GM23338 (cell line): ENCODE results near the gene SOS2. TPM values are rescaled to one million over a fixed set of nuclear protein-coding genes. Genes with fewer than 3 reads are reported as not detected.

Experiments used
- ATAC-seq: fragments of 200-7000 bp; cut with Tn5 transposase; 3 replicates; pipeline ENCODE4 v1.9.1; 2020
- DNase-seq: peaks from one replicate; pipeline ENCODE4 v3.0.0-alpha.2; 2015; ENCODE audit warnings: low spot score
- H2AFZ ChIP-seq: fragments of 200-600 bp; sonication (generic); 2 replicates; pipeline ENCODE4 v1.8.0; 2016; ENCODE audit warnings: antibody characterized with exemption, mild to moderate bottlenecking, moderate library complexity
- H3F3A ChIP-seq: fragments of 200-600 bp; sonication (generic); replicated peaks from 2 replicates; pipeline ENCODE4 v1.8.0; 2017; ENCODE audit warnings: antibody characterized with exemption, mixed run types, low read depth
- H3K27ac ChIP-seq: fragments of 200-600 bp; sonication (generic); 2 replicates; pipeline ENCODE4 v1.6.1; 2016; ENCODE audit warnings: low read depth
- H3K27me3 ChIP-seq: fragments of 200-600 bp; sonication (generic); 2 replicates; pipeline ENCODE4 v1.8.0; 2016; ENCODE audit warnings: mild to moderate bottlenecking, mixed run types, moderate library complexity; ENCODE audit not compliant: insufficient read depth
- H3K36me3 ChIP-seq: fragments of 200-600 bp; sonication (generic); 2 replicates; pipeline ENCODE4 v1.8.0; 2016; ENCODE audit warnings: mild to moderate bottlenecking; ENCODE audit not compliant: insufficient read depth
- H3K4me1 ChIP-seq: fragments of 200-600 bp; sonication (generic); 2 replicates; pipeline ENCODE4 v1.8.0; 2016; ENCODE audit warnings: mild to moderate bottlenecking, moderate library complexity; ENCODE audit not compliant: insufficient read depth
- H3K4me2 ChIP-seq: fragments of 200-600 bp; sonication (generic); 2 replicates; pipeline ENCODE4 v1.7.1; 2017; ENCODE audit warnings: mixed run types
- H3K4me3 ChIP-seq: fragments of 200-600 bp; sonication (generic); 2 replicates; pipeline ENCODE4 v1.6.1; 2016; ENCODE audit warnings: mixed run types
- H3K79me2 ChIP-seq: fragments of 200-600 bp; sonication (generic); replicated peaks from 2 replicates; pipeline ENCODE4 v1.8.0; 2017; ENCODE audit warnings: mild to moderate bottlenecking; ENCODE audit not compliant: insufficient read depth
- H3K9me2 ChIP-seq: fragments of 200-600 bp; sonication (generic); 2 replicates; pipeline ENCODE4 v1.8.0; 2017; ENCODE audit not compliant: insufficient read depth
- H4K20me1 ChIP-seq: fragments of 200-600 bp; sonication (generic); replicated peaks from 2 replicates; pipeline ENCODE4 v1.8.0; 2017; ENCODE audit warnings: mild to moderate bottlenecking; ENCODE audit not compliant: insufficient read depth
- H3K27ac Mint-ChIP-seq: 2 replicates; pipeline ENCODE4 v1.8.0; 2020; ENCODE audit warnings: inconsistent platforms, mild to moderate bottlenecking, moderate library complexity, mixed read lengths
- H3K27me3 Mint-ChIP-seq: 3 replicates; pipeline ENCODE4 v1.8.0; 2022; ENCODE audit warnings: low read depth, mild to moderate bottlenecking, moderate library complexity, mixed read lengths, inconsistent platforms; ENCODE audit not compliant: insufficient read depth, poor library complexity
- H3K36me3 Mint-ChIP-seq: 3 replicates; pipeline ENCODE4 v1.8.0; 2021; ENCODE audit warnings: low read depth, mild to moderate bottlenecking, inconsistent platforms, moderate library complexity, mixed read lengths
- H3K4me1 Mint-ChIP-seq: 3 replicates; pipeline ENCODE4 v1.8.0; 2020; ENCODE audit warnings: mild to moderate bottlenecking, inconsistent platforms, mixed read lengths
- H3K4me3 Mint-ChIP-seq: 3 replicates; pipeline ENCODE4 v1.8.0; 2021; ENCODE audit warnings: moderate library complexity, mild to moderate bottlenecking, inconsistent platforms, mixed read lengths
- H3K9me3 Mint-ChIP-seq: 3 replicates; pipeline ENCODE4 v1.8.0; 2020; ENCODE audit warnings: moderate library complexity, mild to moderate bottlenecking, inconsistent platforms, mixed read lengths
- CREB1 ChIP-seq: fragments of 250-450 bp; sonication (Bioruptor Pico); IDR thresholded peaks from 2 replicates; pipeline ENCODE4 v1.5.0; 2020; ENCODE audit warnings: low read depth, mild to moderate bottlenecking, moderate library complexity
- CTCF ChIP-seq, 2 experiments: fragments of 200-600 bp in 1 of 2; sonication (generic) in 1 of 2; conservative IDR thresholded peaks; 2 replicates each; pipeline versions ENCODE4 v1.5.1 to v1.6.1; 2016 to 2017; ENCODE audit warnings: antibody characterized with exemption in 2 of 2, low read depth in 2 of 2, mild to moderate bottlenecking in 2 of 2, moderate library complexity in 1 of 2
- ETS1 ChIP-seq: IDR thresholded peaks from 2 replicates; pipeline ENCODE4 v1.6.1; 2016; ENCODE audit warnings: antibody characterized with exemption
- EZH2 ChIP-seq: fragments of 200-600 bp; sonication (generic); IDR thresholded peaks from one replicate; pipeline ENCODE4 v1.8.0; 2017; ENCODE audit warnings: antibody characterized with exemption, mild to moderate bottlenecking, low read depth; ENCODE audit not compliant: unreplicated experiment
- EZH2phosphoT487 ChIP-seq: fragments of 200-600 bp; sonication (generic); IDR thresholded peaks from one replicate; pipeline ENCODE4 v1.8.1; 2018; ENCODE audit warnings: antibody characterized with exemption; ENCODE audit not compliant: unreplicated experiment
- JUNB ChIP-seq: IDR thresholded peaks from one replicate; pipeline ENCODE4 v1.6.1; 2016; ENCODE audit warnings: antibody characterized with exemption; ENCODE audit not compliant: unreplicated experiment
- NANOG ChIP-seq: IDR thresholded peaks from 2 replicates; pipeline ENCODE4 v1.6.1; 2016; ENCODE audit warnings: antibody characterized with exemption, borderline replicate concordance
- POLR2AphosphoS5 ChIP-seq: IDR thresholded peaks from 2 replicates; pipeline ENCODE4 v1.6.1; 2016; ENCODE audit warnings: antibody characterized with exemption, low read depth
- REST ChIP-seq: IDR thresholded peaks from one replicate; pipeline ENCODE4 v1.6.1; 2018; ENCODE audit warnings: antibody characterized with exemption; ENCODE audit not compliant: unreplicated experiment
- STAT1 ChIP-seq: IDR thresholded peaks from one replicate; pipeline ENCODE4 v1.6.1; 2016; ENCODE audit warnings: antibody characterized with exemption; ENCODE audit not compliant: unreplicated experiment
- ZNF114 ChIP-seq: fragments of 250-450 bp; sonication (Bioruptor Pico); IDR thresholded peaks from 2 replicates; pipeline ENCODE4 v1.5.0; 2020; ENCODE audit warnings: mild to moderate bottlenecking, moderate library complexity
- ZNF331 ChIP-seq: fragments of 250-450 bp; sonication (Bioruptor Pico); IDR thresholded peaks from 2 replicates; pipeline ENCODE4 v1.5.0; 2020; ENCODE audit warnings: low read depth, mild to moderate bottlenecking, moderate library complexity
- ZNF462 ChIP-seq: fragments of 250-450 bp; sonication (Bioruptor Pico); IDR thresholded peaks from 2 replicates; pipeline ENCODE4 v1.5.0; 2020; ENCODE audit warnings: mild to moderate bottlenecking, moderate library complexity
- polyA plus RNA-seq: library from polyadenylated mRNA; unstranded; fragments of >200 nt; fragmentation: Nextera tagmentation; extraction: Ambion mirVana; gene quantifications from 2 replicates; pipeline ENCODE4 v1.2.1, GENCODE V29; 2016
- total RNA-seq: library from RNA; depleted of rRNA; stranded (reverse); fragments of >200 nt; shearing (Covaris generic); gene quantifications from 2 replicates; pipeline ENCODE4 v1.2.3, GENCODE V29; 2014

The SOS2 gene
- total and polyA plus RNA-seq, 2 experiments from 2014 or later, result 3.5 to 11.4 TPM

GRCh38 chr14:50116181-50116956 lies 115.0 kb downstream of the SOS2 start, which contains the start of gene VCPKMT:
Gene VCPKMT, minus strand, starts transcription at chr14:50116572. Its CDS starts 20 bp downstream, at chr14:50116552.
- TF ChIP-seq ZNF114 (CRISPR knock-in tag) (no peak), JUNB (no peak), CTCF (conservative IDR thresholded peaks at IDR 0.05; ENCODE audit: low read depth in 2 of 2) (no peak), REST (no peak), ZNF462 (CRISPR knock-in tag) (no peak), ZNF331 (no peak), STAT1 (no peak), NANOG (no peak), CREB1 (CRISPR knock-in tag) (peak; percentile 97), POLR2AphosphoS5 (peak; percentile 94), EZH2phosphoT487 (no peak), EZH2 (no peak), ETS1 (peak; percentile 13)
- Histone ChIP-seq H3K4me3 (peak within 1 kb of the TSS; percentile 68), H3K9me2 (no peaks in the 10 kb centered on the region), H3K4me2 (peak within 1 kb of the TSS; percentile 91), H3K27me3 (no peaks in the 10 kb centered on the region), H3K79me2 (peaks cover 38% of the 10 kb centered on the region), H3K4me1 (peaks cover 18% of the 10 kb centered on the region), H3K36me3 (peaks cover 36% of the 10 kb centered on the region), H3K27ac (peak within 1 kb of the TSS; percentile 87), H3F3A (no peaks in the 10 kb centered on the region), H2AFZ (peak within 1 kb of the TSS; percentile 64; the same call in 1 of the 2 replicates), H4K20me1 (no peaks in the 10 kb centered on the region)
- Mint-ChIP-seq H3K9me3 (no peaks in the 10 kb centered on the region), H3K4me1 (peaks cover 17% of the 10 kb centered on the region; the same call in 2 of the 3 replicates), H3K36me3 (peaks cover 48% of the 10 kb centered on the region), H3K27ac (peak within 1 kb of the TSS; percentile 99), H3K4me3 (peak within 1 kb of the TSS; percentile 96), H3K27me3 (peaks cover 6% of the 10 kb centered on the region)
- ATAC-seq (peak; percentile 98), DNase-seq (peak; percentile 97)
